ENCODE results near the gene XBP1. TPM values are rescaled to one million over a fixed set of nuclear protein-coding genes. Genes with fewer than 3 reads are reported as not detected.
"Not testable (repeated sequence)": the region's sequence is repeated elsewhere in the genome, so short reads cannot be mapped to it uniquely, and the experiment has no call there.

The XBP1 gene
- total and polyA plus RNA-seq, 2 experiments from 2014 or later: 96.8 to 179 TPM

- TF ChIP-seq CTCF (IDR thresholded peaks at IDR 0.05; ENCODE audit: low read depth, low read length): no peak
- H3K27me3 ChIP-seq: no peaks in the 10 kb centered on the region
- H3K4me3 ChIP-seq: no peak overlapping the region
- H3K9me3 ChIP-seq (ENCODE audit: low read depth): no peaks in the 10 kb centered on the region
- no peak overlapping the region for H3K27ac ChIP-seq
- DNase-seq (ENCODE audit: low read depth in 1 of 2, low spot score in 1 of 2): no peak
- no peaks in the 10 kb centered on the region for H3K4me1 ChIP-seq (ENCODE audit: low read depth)
- peaks cover 5% of the 10 kb centered on the region for H3K36me3 ChIP-seq
Measured at GRCh38 chr22:28771195-28771791, 29.1 kb downstream of the XBP1 start.

- H3K27ac ChIP-seq: no peak overlapping the region
- DNase-seq (ENCODE audit: low read depth in 1 of 2, low spot score in 1 of 2): no peak
- H3K4me1 ChIP-seq (ENCODE audit: low read depth): no peaks in the 10 kb centered on the region
- no peak overlapping the region for H3K4me3 ChIP-seq
- no peaks in the 10 kb centered on the region for H3K27me3 ChIP-seq
- no peak for TF ChIP-seq CTCF (IDR thresholded peaks at IDR 0.05; ENCODE audit: low read depth, low read length)
- no peaks in the 10 kb centered on the region for H3K36me3 ChIP-seq
- no peaks in the 10 kb centered on the region for H3K9me3 ChIP-seq (ENCODE audit: low read depth)
Measured at GRCh38 chr22:28769394-28770085, 30.8 kb downstream of the XBP1 start.

GRCh38 chr22:28768701-28769393 is 31.5 kb downstream of the XBP1 start:
- no peaks in the 10 kb centered on the region for H3K36me3 ChIP-seq
- no peak for DNase-seq (ENCODE audit: low read depth in 1 of 2, low spot score in 1 of 2)
- H3K27ac ChIP-seq: no peak overlapping the region
- no peaks in the 10 kb centered on the region for H3K27me3 ChIP-seq
- H3K4me1 ChIP-seq (ENCODE audit: low read depth): no peaks in the 10 kb centered on the region
- no peaks in the 10 kb centered on the region for H3K9me3 ChIP-seq (ENCODE audit: low read depth)
- TF ChIP-seq CTCF (IDR thresholded peaks at IDR 0.05; ENCODE audit: low read depth, low read length): no peak
- no peak overlapping the region for H3K4me3 ChIP-seq

GRCh38 chr22:28766628-28767027 is 33.7 kb downstream of the XBP1 start:
- H3K27ac ChIP-seq: no peak overlapping the region
- no peaks in the 10 kb centered on the region for H3K36me3 ChIP-seq
- H3K9me3 ChIP-seq (ENCODE audit: low read depth): no peaks in the 10 kb centered on the region
- H3K4me3 ChIP-seq: no peak overlapping the region
- no peaks in the 10 kb centered on the region for H3K4me1 ChIP-seq (ENCODE audit: low read depth)
- TF ChIP-seq CTCF (IDR thresholded peaks at IDR 0.05; ENCODE audit: low read depth, low read length): no peak
- DNase-seq (ENCODE audit: low read depth in 1 of 2, low spot score in 1 of 2): no peak
- no peaks in the 10 kb centered on the region for H3K27me3 ChIP-seq

- H3K9me3 ChIP-seq (ENCODE audit: low read depth); H3K4me1 ChIP-seq (ENCODE audit: low read depth); H3K27ac ChIP-seq; H3K4me3 ChIP-seq; H3K36me3 ChIP-seq; DNase-seq (ENCODE audit: low read depth in 1 of 2, low spot score in 1 of 2); H3K27me3 ChIP-seq: not testable (repeated sequence)
Measured at GRCh38 chr22:28762000-28762399, 38.4 kb downstream of the XBP1 start.

- Histone ChIP-seq H3K4me3 (no peak overlapping the region), H3K4me1 (ENCODE audit: low read depth) (no peaks in the 10 kb centered on the region), H3K36me3 (no peaks in the 10 kb centered on the region), H3K9me3 (ENCODE audit: low read depth) (no peaks in the 10 kb centered on the region), H3K27me3 (no peaks in the 10 kb centered on the region), H3K27ac (no peak overlapping the region)
- no peak for DNase-seq (ENCODE audit: low read depth in 1 of 2, low spot score in 1 of 2)
- no peak for TF ChIP-seq CTCF (IDR thresholded peaks at IDR 0.05; ENCODE audit: low read depth, low read length)
Measured at GRCh38 chr22:28761449-28761755, 39.0 kb downstream of the XBP1 start.

All from cardiac muscle cell (in vitro differentiated cells and primary cell).